Measurements from ENCODE around the gene BEGAIN. TPM values are rescaled to one million over a fixed set of nuclear protein-coding genes. Genes with fewer than 3 reads are reported as not detected.

Gene BEGAIN
- total RNA-seq, 5 donors from 2014 or later (not counting 1 experiment from before 2014, with no cell fraction given), result 0.23 to 1.9 (median 1.6) TPM; not detected in 1

- H3K36me3 Mint-ChIP-seq, result no peaks in the 10 kb centered on the region
- CTCF ChIA-PET, result no interaction called here
- DNase-seq (no peak), ATAC-seq (replicated peaks in 1 of 4) (no peak)
- no peak overlapping the region for H3K4me3 ChIP-seq (ENCODE audit: control insufficient read depth in 1 of 2, extremely low read depth in 1 of 2, low read length in 1 of 2)
- no peak overlapping the region for H3K27ac ChIP-seq (ENCODE audit: low read length)
- H3K4me1 ChIP-seq (ENCODE audit: control insufficient read depth in 1 of 2, extremely low read depth in 1 of 2, insufficient read depth in 2 of 2, low read length in 2 of 2), result peaks cover 0 to 6% of the 10 kb centered on the region in 2 experiments
- no peak overlapping the region for H3K4me3 Mint-ChIP-seq
- peaks cover 0 to 4% of the 10 kb centered on the region in 2 donors for H3K27me3 Mint-ChIP-seq
- H3K27ac Mint-ChIP-seq, result no peak overlapping the region
- H3K36me3 ChIP-seq (ENCODE audit: control insufficient read depth in 2 of 2, extremely low read depth in 1 of 2, insufficient read depth in 1 of 2, low read length in 1 of 2), result no peaks in the 10 kb centered on the region
- no peaks in the 10 kb centered on the region for H3K9me3 Mint-ChIP-seq
- 78% methylated on average over 6 of the region's 10 CpGs for WGBS (ENCODE audit: insufficient coverage)
- POLR2A ChIA-PET, result no interaction called here
- no peaks in the 10 kb centered on the region for H3K9me3 ChIP-seq
- H3K27me3 ChIP-seq (replicated peaks in 1 of 2; ENCODE audit: control insufficient read depth in 2 of 2, extremely low read depth in 1 of 2, insufficient read depth in 2 of 2, low read length in 1 of 2), result peaks cover 0 to 48% of the 10 kb centered on the region in 2 experiments
- H3K4me1 Mint-ChIP-seq, result peaks cover 1 to 4% (median 2%) of the 10 kb centered on the region in 3 donors
These were observed 24.7 kb upstream of the BEGAIN start for GRCh38 chr14:100611811-100612480.

- Histone ChIP-seq H3K27me3 (replicated peaks in 1 of 2; ENCODE audit: control insufficient read depth in 2 of 2, extremely low read depth in 1 of 2, insufficient read depth in 2 of 2, low read length in 1 of 2) (peaks cover 0 to 47% of the 10 kb centered on the region in 2 experiments), H3K9me3 (no peaks in the 10 kb centered on the region), H3K36me3 (ENCODE audit: control insufficient read depth in 2 of 2, extremely low read depth in 1 of 2, insufficient read depth in 1 of 2, low read length in 1 of 2) (no peaks in the 10 kb centered on the region), H3K27ac (ENCODE audit: low read length) (no peak overlapping the region), H3K4me1 (ENCODE audit: control insufficient read depth in 1 of 2, extremely low read depth in 1 of 2, insufficient read depth in 2 of 2, low read length in 2 of 2) (no peaks in the 10 kb centered on the region), H3K4me3 (ENCODE audit: control insufficient read depth in 1 of 2, extremely low read depth in 1 of 2, low read length in 1 of 2) (no peak overlapping the region)
- no peak overlapping the region for H3K4me3 Mint-ChIP-seq
- ChIA-PET POLR2A (no interaction called here), CTCF (no interaction called here)
- peaks cover 0 to 4% of the 10 kb centered on the region in 2 donors for H3K27me3 Mint-ChIP-seq
- H3K27ac Mint-ChIP-seq, result no peak overlapping the region
- no peaks in the 10 kb centered on the region for H3K36me3 Mint-ChIP-seq
- H3K9me3 Mint-ChIP-seq, result no peaks in the 10 kb centered on the region
- 62% methylated on average over 9 of the region's 14 CpGs for WGBS (ENCODE audit: insufficient coverage)
- ATAC-seq (replicated peaks in 1 of 4) (no peak), DNase-seq (no peak)
- no peaks in the 10 kb centered on the region for H3K4me1 Mint-ChIP-seq
These were observed 23.4 kb upstream of the BEGAIN start for GRCh38 chr14:100610511-100611217.

DNA sequence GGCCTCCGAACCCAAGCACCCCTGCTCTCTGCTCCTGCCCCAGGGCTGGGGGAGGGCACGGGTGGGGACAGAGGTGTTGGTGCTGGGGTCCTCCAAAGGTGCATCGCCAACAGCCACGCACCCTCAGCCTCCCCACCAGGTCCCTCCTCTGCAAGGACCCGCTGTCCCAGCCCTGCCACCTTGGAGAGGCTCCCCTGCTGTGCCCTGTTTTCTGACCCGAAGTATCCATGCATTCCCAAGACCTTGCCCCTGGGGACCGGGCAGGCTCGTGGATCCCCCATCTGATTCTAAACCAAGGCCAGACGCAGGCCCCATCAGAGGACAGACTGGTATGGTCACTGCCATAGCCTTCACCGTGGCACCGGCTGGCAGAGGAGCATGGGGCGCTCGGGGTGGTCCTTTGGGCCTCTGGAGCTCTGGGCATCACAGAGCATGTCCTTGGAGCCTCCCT, 22.7 kb upstream of the BEGAIN start:
- no peak for DNase-seq

GRCh38 chr14:100609331-100609870, 22.2 kb upstream of the BEGAIN start:
- H3K27ac Mint-ChIP-seq, result no peak overlapping the region
- CTCF ChIA-PET, result no interaction called here
- Histone ChIP-seq H3K27ac (ENCODE audit: low read length) (no peak overlapping the region), H3K36me3 (ENCODE audit: control insufficient read depth in 2 of 2, extremely low read depth in 1 of 2, insufficient read depth in 1 of 2, low read length in 1 of 2) (no peaks in the 10 kb centered on the region), H3K4me1 (ENCODE audit: control insufficient read depth in 1 of 2, extremely low read depth in 1 of 2, insufficient read depth in 2 of 2, low read length in 2 of 2) (no peaks in the 10 kb centered on the region), H3K27me3 (replicated peaks in 1 of 2; ENCODE audit: control insufficient read depth in 2 of 2, extremely low read depth in 1 of 2, insufficient read depth in 2 of 2, low read length in 1 of 2) (peaks cover 0 to 59% of the 10 kb centered on the region in 2 experiments), H3K9me3 (no peaks in the 10 kb centered on the region), H3K4me3 (ENCODE audit: control insufficient read depth in 1 of 2, extremely low read depth in 1 of 2, low read length in 1 of 2) (no peak overlapping the region)
- H3K4me1 Mint-ChIP-seq, result no peaks in the 10 kb centered on the region
- no peaks in the 10 kb centered on the region for H3K36me3 Mint-ChIP-seq
- ATAC-seq (replicated peaks in 1 of 4), result no peak
- WGBS (ENCODE audit: insufficient coverage), result 87% methylated on average over 14 of the region's 14 CpGs
- H3K9me3 Mint-ChIP-seq, result no peaks in the 10 kb centered on the region
- no peak for DNase-seq
- H3K4me3 Mint-ChIP-seq, result no peak overlapping the region
- POLR2A ChIA-PET, result no interaction called here
- peaks cover 0 to 4% of the 10 kb centered on the region in 2 donors for H3K27me3 Mint-ChIP-seq

More for the DNA sequence above, 22.7 kb upstream of the BEGAIN start:
- Mint-ChIP-seq H3K36me3 (no peaks in the 10 kb centered on the region), H3K27me3 (peaks cover 0 to 4% of the 10 kb centered on the region in 2 donors), H3K4me3 (no peak overlapping the region), H3K27ac (no peak overlapping the region), H3K4me1 (no peaks in the 10 kb centered on the region), H3K9me3 (no peaks in the 10 kb centered on the region)
- Histone ChIP-seq H3K4me1 (ENCODE audit: control insufficient read depth in 1 of 2, extremely low read depth in 1 of 2, insufficient read depth in 2 of 2, low read length in 2 of 2) (no peaks in the 10 kb centered on the region), H3K9me3 (no peaks in the 10 kb centered on the region), H3K4me3 (ENCODE audit: control insufficient read depth in 1 of 2, extremely low read depth in 1 of 2, low read length in 1 of 2) (no peak overlapping the region), H3K27me3 (replicated peaks in 1 of 2; ENCODE audit: control insufficient read depth in 2 of 2, extremely low read depth in 1 of 2, insufficient read depth in 2 of 2, low read length in 1 of 2) (peaks cover 0 to 53% of the 10 kb centered on the region in 2 experiments), H3K27ac (ENCODE audit: low read length) (no peak overlapping the region), H3K36me3 (ENCODE audit: control insufficient read depth in 2 of 2, extremely low read depth in 1 of 2, insufficient read depth in 1 of 2, low read length in 1 of 2) (no peaks in the 10 kb centered on the region)
- ChIA-PET POLR2A (no interaction called here), CTCF (no interaction called here)
- 88% methylated on average over 10 of the region's 13 CpGs for WGBS (ENCODE audit: insufficient coverage)
- ATAC-seq (replicated peaks in 1 of 4), result no peak

DNA sequence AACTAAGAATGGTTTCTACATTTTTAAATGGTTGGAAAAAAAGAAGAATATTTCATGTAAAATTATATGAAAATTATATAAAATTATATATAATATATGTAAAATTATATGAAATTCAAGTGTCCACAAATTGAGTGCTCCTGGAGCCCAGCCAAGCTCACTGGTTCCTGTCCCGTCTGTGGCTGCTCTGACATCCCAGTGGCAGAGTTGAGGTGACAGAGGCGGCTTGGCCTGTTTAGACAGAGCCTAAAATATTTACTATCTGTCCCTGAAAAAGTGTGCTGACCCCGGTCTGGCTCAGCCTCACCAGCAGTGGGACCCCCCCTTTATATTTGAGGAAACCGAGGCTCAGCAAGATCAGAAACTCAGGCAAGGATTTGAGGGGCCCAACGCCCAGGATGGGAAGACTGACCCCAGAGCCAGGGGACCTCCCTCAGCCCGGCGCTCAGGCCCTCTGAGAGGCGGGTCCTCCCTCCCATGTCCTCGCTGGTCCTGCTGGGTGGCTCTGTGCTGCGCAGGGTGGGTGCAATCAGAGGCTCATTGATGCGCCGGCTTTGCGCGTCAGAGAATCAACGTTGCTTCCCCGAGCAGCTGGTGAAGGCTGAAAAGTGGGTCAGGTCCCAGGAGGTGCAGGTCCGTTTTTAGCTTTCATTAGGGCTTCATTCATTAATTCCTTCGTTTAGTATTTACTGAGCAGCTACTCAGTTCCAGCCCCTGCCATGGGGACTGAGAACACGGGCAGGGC, 21.5 kb upstream of the BEGAIN start:
- Histone ChIP-seq H3K9me3 (no peaks in the 10 kb centered on the region), H3K4me3 (ENCODE audit: control insufficient read depth in 1 of 2, extremely low read depth in 1 of 2, low read length in 1 of 2) (no peak overlapping the region), H3K27me3 (replicated peaks in 1 of 2; ENCODE audit: control insufficient read depth in 2 of 2, extremely low read depth in 1 of 2, insufficient read depth in 2 of 2, low read length in 1 of 2) (peaks cover 0 to 63% of the 10 kb centered on the region in 2 experiments), H3K27ac (ENCODE audit: low read length) (no peak overlapping the region), H3K4me1 (ENCODE audit: control insufficient read depth in 1 of 2, extremely low read depth in 1 of 2, insufficient read depth in 2 of 2, low read length in 2 of 2) (no peaks in the 10 kb centered on the region), H3K36me3 (ENCODE audit: control insufficient read depth in 2 of 2, extremely low read depth in 1 of 2, insufficient read depth in 1 of 2, low read length in 1 of 2) (no peaks in the 10 kb centered on the region)
- H3K36me3 Mint-ChIP-seq, result no peaks in the 10 kb centered on the region
- POLR2A ChIA-PET, result no interaction called here
- no peaks in the 10 kb centered on the region for H3K9me3 Mint-ChIP-seq
- CTCF ChIA-PET, result no interaction called here
- DNase-seq, result no peak
- no peak for ATAC-seq (replicated peaks in 1 of 4)
- WGBS (ENCODE audit: insufficient coverage), result 80% methylated on average over 15 of the region's 19 CpGs
- no peaks in the 10 kb centered on the region for H3K4me1 Mint-ChIP-seq
- no peak overlapping the region for H3K4me3 Mint-ChIP-seq
- peaks cover 0 to 4% of the 10 kb centered on the region in 2 donors for H3K27me3 Mint-ChIP-seq
- H3K27ac Mint-ChIP-seq, result no peak overlapping the region

DNA sequence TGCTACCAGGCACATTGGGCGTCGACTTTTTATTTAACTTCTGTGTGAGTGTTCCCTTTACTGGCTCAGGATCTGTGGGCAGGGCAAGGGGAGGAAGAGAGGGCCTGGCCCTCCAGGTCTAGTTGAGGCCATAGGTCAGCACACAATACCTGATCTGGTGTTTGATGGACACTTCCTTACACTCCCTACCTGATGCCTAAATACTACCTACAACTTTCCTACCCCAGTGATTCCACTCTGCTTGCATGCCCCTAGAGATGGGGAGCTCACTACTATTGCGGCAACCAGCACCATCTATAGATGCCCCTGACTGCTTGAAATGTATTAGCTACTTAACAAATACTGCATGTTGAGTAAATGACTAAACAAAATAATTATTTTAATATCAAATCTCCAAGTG, 20.8 kb upstream of the BEGAIN start:
- Histone ChIP-seq H3K27ac (ENCODE audit: low read length) (no peak overlapping the region), H3K36me3 (ENCODE audit: control insufficient read depth in 2 of 2, extremely low read depth in 1 of 2, insufficient read depth in 1 of 2, low read length in 1 of 2) (no peaks in the 10 kb centered on the region), H3K27me3 (replicated peaks in 1 of 2; ENCODE audit: control insufficient read depth in 2 of 2, extremely low read depth in 1 of 2, insufficient read depth in 2 of 2, low read length in 1 of 2) (peaks cover 0 to 67% of the 10 kb centered on the region in 2 experiments), H3K4me1 (ENCODE audit: control insufficient read depth in 1 of 2, extremely low read depth in 1 of 2, insufficient read depth in 2 of 2, low read length in 2 of 2) (no peaks in the 10 kb centered on the region), H3K4me3 (ENCODE audit: control insufficient read depth in 1 of 2, extremely low read depth in 1 of 2, low read length in 1 of 2) (no peak overlapping the region), H3K9me3 (no peaks in the 10 kb centered on the region)
- ChIA-PET CTCF (no interaction called here), POLR2A (no interaction called here)
- DNase-seq (no peak), ATAC-seq (replicated peaks in 1 of 4) (no peak)
- H3K9me3 Mint-ChIP-seq, result no peaks in the 10 kb centered on the region
- peaks cover 0 to 6% of the 10 kb centered on the region in 2 donors for H3K27me3 Mint-ChIP-seq
- no peaks in the 10 kb centered on the region for H3K4me1 Mint-ChIP-seq
- no peak overlapping the region for H3K27ac Mint-ChIP-seq
- no peaks in the 10 kb centered on the region for H3K36me3 Mint-ChIP-seq
- no peak overlapping the region for H3K4me3 Mint-ChIP-seq
- WGBS (ENCODE audit: insufficient coverage), result 70% methylated on average over 2 of the region's 3 CpGs

All from T-cell (primary cell).